GM23338 (cell line): ENCODE measurements around the gene KDM4B. TPM values are rescaled to one million over a fixed set of nuclear protein-coding genes. Genes with fewer than 3 reads are reported as not detected.

Experiments used
- ATAC-seq: fragments of 200-7000 bp; cut with Tn5 transposase; 3 replicates; pipeline ENCODE4 v1.9.1; 2020
- DNase-seq: peaks from one replicate; pipeline ENCODE4 v3.0.0-alpha.2; 2015; ENCODE audit warnings: low spot score
- H2AFZ ChIP-seq: fragments of 200-600 bp; sonication (generic); 2 replicates; pipeline ENCODE4 v1.8.0; 2016; ENCODE audit warnings: antibody characterized with exemption, mild to moderate bottlenecking, moderate library complexity
- H3F3A ChIP-seq: fragments of 200-600 bp; sonication (generic); replicated peaks from 2 replicates; pipeline ENCODE4 v1.8.0; 2017; ENCODE audit warnings: antibody characterized with exemption, mixed run types, low read depth
- H3K27ac ChIP-seq: fragments of 200-600 bp; sonication (generic); 2 replicates; pipeline ENCODE4 v1.6.1; 2016; ENCODE audit warnings: low read depth
- H3K27me3 ChIP-seq: fragments of 200-600 bp; sonication (generic); 2 replicates; pipeline ENCODE4 v1.8.0; 2016; ENCODE audit warnings: mild to moderate bottlenecking, mixed run types, moderate library complexity; ENCODE audit not compliant: insufficient read depth
- H3K36me3 ChIP-seq: fragments of 200-600 bp; sonication (generic); 2 replicates; pipeline ENCODE4 v1.8.0; 2016; ENCODE audit warnings: mild to moderate bottlenecking; ENCODE audit not compliant: insufficient read depth
- H3K4me1 ChIP-seq: fragments of 200-600 bp; sonication (generic); 2 replicates; pipeline ENCODE4 v1.8.0; 2016; ENCODE audit warnings: mild to moderate bottlenecking, moderate library complexity; ENCODE audit not compliant: insufficient read depth
- H3K4me2 ChIP-seq: fragments of 200-600 bp; sonication (generic); 2 replicates; pipeline ENCODE4 v1.7.1; 2017; ENCODE audit warnings: mixed run types
- H3K4me3 ChIP-seq: fragments of 200-600 bp; sonication (generic); 2 replicates; pipeline ENCODE4 v1.6.1; 2016; ENCODE audit warnings: mixed run types
- H3K79me2 ChIP-seq: fragments of 200-600 bp; sonication (generic); replicated peaks from 2 replicates; pipeline ENCODE4 v1.8.0; 2017; ENCODE audit warnings: mild to moderate bottlenecking; ENCODE audit not compliant: insufficient read depth
- H3K9me2 ChIP-seq: fragments of 200-600 bp; sonication (generic); 2 replicates; pipeline ENCODE4 v1.8.0; 2017; ENCODE audit not compliant: insufficient read depth
- H4K20me1 ChIP-seq: fragments of 200-600 bp; sonication (generic); replicated peaks from 2 replicates; pipeline ENCODE4 v1.8.0; 2017; ENCODE audit warnings: mild to moderate bottlenecking; ENCODE audit not compliant: insufficient read depth
- H3K27ac Mint-ChIP-seq: 2 replicates; pipeline ENCODE4 v1.8.0; 2020; ENCODE audit warnings: inconsistent platforms, mild to moderate bottlenecking, moderate library complexity, mixed read lengths
- H3K27me3 Mint-ChIP-seq: 3 replicates; pipeline ENCODE4 v1.8.0; 2022; ENCODE audit warnings: low read depth, mild to moderate bottlenecking, moderate library complexity, mixed read lengths, inconsistent platforms; ENCODE audit not compliant: insufficient read depth, poor library complexity
- H3K36me3 Mint-ChIP-seq: 3 replicates; pipeline ENCODE4 v1.8.0; 2021; ENCODE audit warnings: low read depth, mild to moderate bottlenecking, inconsistent platforms, moderate library complexity, mixed read lengths
- H3K4me1 Mint-ChIP-seq: 3 replicates; pipeline ENCODE4 v1.8.0; 2020; ENCODE audit warnings: mild to moderate bottlenecking, inconsistent platforms, mixed read lengths
- H3K4me3 Mint-ChIP-seq: 3 replicates; pipeline ENCODE4 v1.8.0; 2021; ENCODE audit warnings: moderate library complexity, mild to moderate bottlenecking, inconsistent platforms, mixed read lengths
- H3K9me3 Mint-ChIP-seq: 3 replicates; pipeline ENCODE4 v1.8.0; 2020; ENCODE audit warnings: moderate library complexity, mild to moderate bottlenecking, inconsistent platforms, mixed read lengths
- CREB1 ChIP-seq: fragments of 250-450 bp; sonication (Bioruptor Pico); IDR thresholded peaks from 2 replicates; pipeline ENCODE4 v1.5.0; 2020; ENCODE audit warnings: low read depth, mild to moderate bottlenecking, moderate library complexity
- CTCF ChIP-seq, 2 experiments: fragments of 200-600 bp in 1 of 2; sonication (generic) in 1 of 2; conservative IDR thresholded peaks; 2 replicates each; pipeline versions ENCODE4 v1.5.1 to v1.6.1; 2016 to 2017; ENCODE audit warnings: antibody characterized with exemption in 2 of 2, low read depth in 2 of 2, mild to moderate bottlenecking in 2 of 2, moderate library complexity in 1 of 2
- ETS1 ChIP-seq: IDR thresholded peaks from 2 replicates; pipeline ENCODE4 v1.6.1; 2016; ENCODE audit warnings: antibody characterized with exemption
- EZH2 ChIP-seq: fragments of 200-600 bp; sonication (generic); IDR thresholded peaks from one replicate; pipeline ENCODE4 v1.8.0; 2017; ENCODE audit warnings: antibody characterized with exemption, mild to moderate bottlenecking, low read depth; ENCODE audit not compliant: unreplicated experiment
- EZH2phosphoT487 ChIP-seq: fragments of 200-600 bp; sonication (generic); IDR thresholded peaks from one replicate; pipeline ENCODE4 v1.8.1; 2018; ENCODE audit warnings: antibody characterized with exemption; ENCODE audit not compliant: unreplicated experiment
- JUNB ChIP-seq: IDR thresholded peaks from one replicate; pipeline ENCODE4 v1.6.1; 2016; ENCODE audit warnings: antibody characterized with exemption; ENCODE audit not compliant: unreplicated experiment
- NANOG ChIP-seq: IDR thresholded peaks from 2 replicates; pipeline ENCODE4 v1.6.1; 2016; ENCODE audit warnings: antibody characterized with exemption, borderline replicate concordance
- POLR2AphosphoS5 ChIP-seq: IDR thresholded peaks from 2 replicates; pipeline ENCODE4 v1.6.1; 2016; ENCODE audit warnings: antibody characterized with exemption, low read depth
- REST ChIP-seq: IDR thresholded peaks from one replicate; pipeline ENCODE4 v1.6.1; 2018; ENCODE audit warnings: antibody characterized with exemption; ENCODE audit not compliant: unreplicated experiment
- STAT1 ChIP-seq: IDR thresholded peaks from one replicate; pipeline ENCODE4 v1.6.1; 2016; ENCODE audit warnings: antibody characterized with exemption; ENCODE audit not compliant: unreplicated experiment
- ZNF114 ChIP-seq: fragments of 250-450 bp; sonication (Bioruptor Pico); IDR thresholded peaks from 2 replicates; pipeline ENCODE4 v1.5.0; 2020; ENCODE audit warnings: mild to moderate bottlenecking, moderate library complexity
- ZNF331 ChIP-seq: fragments of 250-450 bp; sonication (Bioruptor Pico); IDR thresholded peaks from 2 replicates; pipeline ENCODE4 v1.5.0; 2020; ENCODE audit warnings: low read depth, mild to moderate bottlenecking, moderate library complexity
- ZNF462 ChIP-seq: fragments of 250-450 bp; sonication (Bioruptor Pico); IDR thresholded peaks from 2 replicates; pipeline ENCODE4 v1.5.0; 2020; ENCODE audit warnings: mild to moderate bottlenecking, moderate library complexity
- polyA plus RNA-seq: library from polyadenylated mRNA; unstranded; fragments of >200 nt; fragmentation: Nextera tagmentation; extraction: Ambion mirVana; gene quantifications from 2 replicates; pipeline ENCODE4 v1.2.1, GENCODE V29; 2016
- total RNA-seq: library from RNA; depleted of rRNA; stranded (reverse); fragments of >200 nt; shearing (Covaris generic); gene quantifications from 2 replicates; pipeline ENCODE4 v1.2.3, GENCODE V29; 2014

Gene KDM4B
- total and polyA plus RNA-seq, 2 experiments from 2014 or later, result 9.1 to 27.6 TPM

GRCh38 chr19:5143471-5144411, 174.8 kb downstream of the KDM4B start:
- no peaks in the 10 kb centered on the region; the same call in 1 of the 2 replicates for H4K20me1 ChIP-seq
- TF ChIP-seq ZNF462 (CRISPR knock-in tag) (no peak), JUNB (no peak), STAT1 (no peak), ETS1 (no peak), EZH2phosphoT487 (no peak), CTCF (conservative IDR thresholded peaks at IDR 0.05; ENCODE audit: low read depth in 2 of 2) (no peak), ZNF331 (CRISPR knock-in tag) (no peak), NANOG (no peak), ZNF114 (CRISPR knock-in tag) (no peak), CREB1 (CRISPR knock-in tag) (no peak), EZH2 (no peak), REST (no peak), POLR2AphosphoS5 (no peak)
- H3K4me1 ChIP-seq, result no peaks in the 10 kb centered on the region
- Mint-ChIP-seq H3K36me3 (peaks cover 18% of the 10 kb centered on the region), H3K27ac (no peak overlapping the region), H3K4me3 (no peak overlapping the region), H3K4me1 (no peaks in the 10 kb centered on the region; the same call in 2 of the 3 replicates), H3K27me3 (peaks cover 17% of the 10 kb centered on the region), H3K9me3 (no peaks in the 10 kb centered on the region)
- H3F3A ChIP-seq, result no peaks in the 10 kb centered on the region
- no peaks in the 10 kb centered on the region for H3K27me3 ChIP-seq
- H3K9me2 ChIP-seq, result no peaks in the 10 kb centered on the region
- DNase-seq, result no peak
- H3K36me3 ChIP-seq, result peaks cover 3% of the 10 kb centered on the region; the same call in 1 of the 2 replicates
- no peak overlapping the region for H3K4me2 ChIP-seq
- H3K27ac ChIP-seq, result no peak overlapping the region
- H3K4me3 ChIP-seq, result no peak overlapping the region
- no peaks in the 10 kb centered on the region for H3K79me2 ChIP-seq
- ATAC-seq, result no peak
- no peak overlapping the region for H2AFZ ChIP-seq
